ENCODE data around the gene NIPAL3.
"Not testable (repeated sequence)": the region's sequence is repeated elsewhere in the genome, so short reads cannot be mapped to it uniquely, and the experiment has no call there.

Gene NIPAL3

GRCh38 chr1:24425922-24426321 lies 10.3 kb downstream of the NIPAL3 start:
- DNase-seq, result no peak

GRCh38 chr1:24426744-24427544 lies 11.3 kb downstream of the NIPAL3 start:
- no peak for DNase-seq

DNA sequence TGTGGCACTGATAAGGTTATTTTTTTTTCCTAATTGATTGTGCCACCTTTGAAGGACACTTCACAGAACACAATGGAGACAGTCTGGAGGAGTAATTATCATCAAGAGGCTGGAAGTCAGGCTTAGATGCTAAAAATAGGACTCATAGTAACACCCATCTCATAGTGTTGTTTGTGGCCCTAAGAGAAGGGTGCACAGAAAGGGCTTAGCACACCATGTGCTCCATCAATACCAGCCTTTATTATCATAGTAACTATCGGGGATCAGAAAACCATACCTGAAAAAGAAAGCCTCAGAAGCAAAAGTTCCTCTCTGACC lies 11.9 kb downstream of the NIPAL3 start:
- DNase-seq, result no peak

DNA sequence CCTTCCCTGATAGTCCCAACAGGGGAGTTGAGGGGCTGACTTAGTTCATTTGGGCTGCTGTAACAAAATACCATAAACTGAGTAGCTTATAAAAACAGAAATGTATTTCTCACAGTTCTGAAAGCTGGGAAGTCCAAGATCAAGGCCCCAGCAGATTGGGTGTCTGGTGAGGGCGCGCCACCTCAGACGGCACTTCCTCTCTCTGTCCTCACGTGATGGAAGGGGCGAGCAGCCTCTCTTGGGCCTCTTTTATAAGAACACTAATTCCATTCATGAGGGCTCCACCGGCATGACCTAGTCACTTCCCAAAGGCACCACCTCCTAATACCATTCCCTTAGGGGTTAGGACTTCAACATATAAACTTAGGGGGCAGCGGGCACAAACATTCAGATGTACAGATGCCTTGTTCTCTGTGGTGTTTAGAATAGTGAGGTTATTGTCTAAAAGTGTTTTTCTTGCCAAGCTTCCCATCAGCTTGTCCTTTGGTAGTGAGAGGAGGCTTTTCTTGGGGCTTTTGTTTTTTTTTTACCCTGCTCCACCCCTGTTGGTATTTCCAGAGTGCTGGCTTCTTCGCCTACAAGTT lies 20.3 kb downstream of the NIPAL3 start:
- no peak for DNase-seq

GRCh38 chr1:24437631-24438396 lies 22.2 kb downstream of the NIPAL3 start:
- DNase-seq, result no peak

DNA sequence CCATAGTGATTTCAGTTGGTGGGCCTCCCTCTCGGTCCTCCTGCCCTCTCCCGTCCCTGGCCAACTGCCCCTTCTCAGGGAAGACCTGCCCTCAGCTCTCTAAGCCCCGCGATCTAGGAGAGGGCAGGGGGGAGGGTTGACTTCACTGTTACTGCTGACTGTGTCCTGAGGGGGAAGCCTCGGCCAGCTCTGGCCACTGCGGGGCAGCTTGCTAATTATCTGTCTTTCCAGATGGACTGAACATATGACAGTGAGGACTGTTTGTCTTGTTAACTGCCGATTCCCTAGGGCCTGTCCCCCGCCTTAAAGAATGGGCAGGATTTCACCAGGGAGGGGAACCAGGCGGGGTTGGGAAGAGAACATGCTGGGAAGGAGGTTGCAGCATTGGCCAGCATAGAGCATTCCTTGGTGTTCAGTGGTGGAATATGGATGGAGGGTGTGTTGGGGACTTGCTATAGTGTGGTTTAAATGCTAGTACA lies 22.9 kb downstream of the NIPAL3 start:
- no peak for DNase-seq

DNA sequence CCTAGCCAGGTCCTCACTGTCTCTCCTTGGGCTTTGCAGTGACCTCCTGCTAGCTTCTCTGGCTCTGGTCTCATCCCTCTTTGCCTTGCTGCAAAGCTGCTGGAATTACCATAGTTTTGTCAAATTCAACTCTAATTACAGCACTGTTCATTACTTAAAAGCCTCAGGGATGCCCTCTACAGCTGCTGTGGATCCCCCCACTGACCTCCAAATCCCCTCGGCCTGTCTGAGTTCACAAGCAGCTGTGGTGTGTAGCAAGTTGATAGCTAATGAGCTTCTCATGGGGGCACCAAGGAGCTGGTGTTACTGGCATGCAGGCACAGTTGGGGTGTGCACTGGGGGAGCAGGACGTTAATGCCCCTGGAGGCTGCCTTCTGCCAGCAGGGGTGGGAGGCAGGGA lies 24.8 kb downstream of the NIPAL3 start:
- no peak for DNase-seq

GRCh38 chr1:24441480-24441879 lies 25.9 kb downstream of the NIPAL3 start:
- DNase-seq, result no peak

DNA sequence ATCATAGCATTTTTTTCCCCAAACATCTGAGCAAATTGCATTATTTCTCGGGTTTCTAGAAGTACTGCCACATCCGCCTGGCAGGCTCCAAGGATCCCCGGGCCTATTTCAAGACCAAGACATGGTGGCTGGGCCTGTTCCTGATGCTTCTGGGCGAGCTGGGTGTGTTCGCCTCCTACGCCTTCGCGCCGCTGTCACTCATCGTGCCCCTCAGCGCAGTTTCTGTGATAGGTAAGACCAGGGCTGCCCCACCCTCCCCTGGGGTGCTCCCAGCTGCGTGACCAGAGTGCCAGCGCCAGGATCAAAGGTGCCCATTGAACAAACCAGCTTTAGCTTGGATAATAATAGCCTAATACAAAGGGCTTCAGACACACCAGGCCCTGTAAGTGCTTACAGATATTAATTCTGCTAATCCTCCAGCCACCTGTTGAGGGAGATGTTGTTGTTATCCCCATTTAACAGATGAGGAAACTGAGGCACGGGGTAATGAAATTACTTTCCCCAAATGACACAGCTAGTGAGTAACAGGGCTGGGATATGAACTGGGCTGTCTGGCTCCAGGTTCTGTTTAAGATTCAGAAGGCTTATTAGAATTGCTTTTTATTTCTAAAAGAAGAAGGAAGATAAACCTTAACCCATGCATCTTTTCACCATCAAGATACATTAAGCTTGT lies 26.5 kb downstream of the NIPAL3 start:
- no peak for DNase-seq

GRCh38 chr1:24442764-24443163 lies 27.2 kb downstream of the NIPAL3 start:
- no peak for DNase-seq

- DNase-seq, result no peak
Measured at GRCh38 chr1:24443241-24443656, 27.6 kb downstream of the NIPAL3 start.

DNA sequence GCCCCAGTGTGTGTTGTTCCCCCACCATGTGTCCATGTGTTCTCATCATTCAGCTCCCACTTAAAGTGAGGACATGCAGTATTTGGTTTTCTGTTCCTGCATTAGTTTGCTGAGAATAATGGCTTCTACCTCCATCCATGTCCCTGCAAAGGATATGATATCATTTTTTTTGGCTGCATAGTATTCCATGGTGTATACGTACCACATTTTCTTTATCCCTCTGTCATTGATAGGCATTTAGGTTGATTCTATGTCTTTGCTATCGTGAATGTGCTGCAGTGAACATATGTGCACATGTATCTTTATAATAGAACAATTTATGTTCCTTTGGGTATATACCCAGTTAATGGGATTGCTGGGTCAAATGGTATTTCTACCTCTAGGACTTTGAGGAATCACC lies 30.8 kb downstream of the NIPAL3 start:
- DNase-seq, result not testable (repeated sequence)

GRCh38 chr1:24450316-24450715 lies 34.7 kb downstream of the NIPAL3 start:
- no peak for DNase-seq

GRCh38 chr1:24450857-24451397 lies 35.3 kb downstream of the NIPAL3 start:
- DNase-seq, result no peak

DNA sequence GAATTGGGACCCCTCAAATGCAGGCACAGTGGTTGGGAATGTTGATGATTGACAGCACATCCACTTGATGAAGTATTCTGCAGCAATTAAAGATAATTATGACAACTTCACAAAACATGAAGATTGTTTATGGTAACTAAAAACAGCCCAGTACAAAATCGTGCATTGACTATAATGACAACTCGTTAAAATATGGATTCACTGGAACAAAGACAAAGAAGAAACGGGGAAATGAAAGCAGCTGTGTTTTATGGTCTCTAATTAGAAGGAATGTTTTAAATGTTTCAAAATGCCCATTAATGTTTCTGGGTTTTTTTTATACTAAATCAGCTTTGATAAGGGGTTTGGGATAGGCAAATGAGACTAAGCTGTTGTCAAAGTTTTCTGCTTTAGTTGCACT lies 36.1 kb downstream of the NIPAL3 start:
- DNase-seq, result no peak

DNA sequence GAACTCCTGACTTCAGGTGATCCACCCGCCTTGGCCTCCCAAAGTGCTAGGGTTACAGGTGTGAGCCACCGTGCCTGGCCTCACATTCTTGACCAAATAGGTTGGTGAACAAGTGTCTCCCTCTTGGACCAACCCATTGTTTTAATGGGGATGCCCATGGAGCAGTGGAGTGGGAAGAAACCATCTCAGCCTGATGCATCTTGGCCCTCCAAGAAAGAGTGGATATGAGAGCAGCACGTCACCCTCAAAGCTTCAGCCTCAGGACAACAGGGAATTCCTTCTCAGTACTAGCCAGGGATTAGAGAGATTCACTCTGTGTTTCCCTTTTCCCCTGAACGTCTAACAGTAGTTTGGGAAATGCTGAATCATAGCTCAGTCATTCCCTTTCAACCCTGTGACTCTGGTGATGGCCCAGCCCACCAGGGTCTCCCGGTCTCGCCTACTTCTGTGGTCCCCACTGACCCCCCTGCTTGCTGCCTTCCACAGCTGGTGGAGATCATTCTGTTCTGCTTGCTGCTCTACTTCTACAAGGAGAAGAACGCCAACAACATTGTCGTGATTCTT lies 37.4 kb downstream of the NIPAL3 start:
- DNase-seq, result no peak

DNA sequence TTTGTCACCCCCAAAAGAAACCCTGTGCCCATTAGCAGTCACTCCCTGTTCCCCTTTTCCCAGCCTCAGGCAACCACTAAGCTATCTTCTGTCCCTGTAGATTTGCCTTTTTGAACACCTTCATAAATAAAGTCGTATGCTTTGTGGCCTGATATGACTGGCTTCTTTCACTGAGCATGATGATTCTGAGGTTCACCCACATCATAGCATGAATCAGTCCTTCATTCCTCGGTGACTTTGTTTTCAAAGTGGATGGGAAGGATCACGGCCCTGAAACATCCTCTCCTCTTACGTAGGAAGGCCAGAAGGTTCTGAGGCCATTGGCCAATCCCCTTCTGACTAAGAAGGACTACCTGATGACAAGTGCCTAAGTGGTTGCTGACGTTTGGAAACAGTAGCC lies 39.1 kb downstream of the NIPAL3 start:
- no peak for DNase-seq

GRCh38 chr1:24455272-24455671 lies 39.7 kb downstream of the NIPAL3 start:
- no peak for DNase-seq

- DNase-seq, result no peak
Measured at GRCh38 chr1:24457866-24458265, 42.3 kb downstream of the NIPAL3 start.

GRCh38 chr1:24459551-24460266 lies 44.1 kb downstream of the NIPAL3 start:
- no peak for DNase-seq

DNA sequence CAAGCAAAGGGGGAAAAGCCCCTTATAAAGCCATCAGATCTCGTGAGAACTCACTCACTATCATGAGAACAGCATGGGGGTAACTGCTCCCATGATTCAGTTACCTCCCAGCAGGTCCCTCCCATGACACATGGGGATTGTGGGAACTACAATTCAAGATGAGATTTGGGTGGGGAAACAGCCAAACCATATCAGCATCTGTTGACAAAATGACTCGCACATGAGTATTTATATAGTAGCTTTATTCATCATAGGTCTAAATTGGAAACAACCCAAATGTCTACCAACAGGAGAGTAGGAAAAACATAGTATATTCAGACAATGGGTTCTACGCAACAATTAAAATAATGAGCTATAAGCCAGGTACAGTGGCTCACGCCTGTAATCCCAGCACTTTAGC lies 46.5 kb downstream of the NIPAL3 start:
- not testable (repeated sequence) for DNase-seq
